Measurements from ENCODE around the gene DNAJB13.

DNA sequence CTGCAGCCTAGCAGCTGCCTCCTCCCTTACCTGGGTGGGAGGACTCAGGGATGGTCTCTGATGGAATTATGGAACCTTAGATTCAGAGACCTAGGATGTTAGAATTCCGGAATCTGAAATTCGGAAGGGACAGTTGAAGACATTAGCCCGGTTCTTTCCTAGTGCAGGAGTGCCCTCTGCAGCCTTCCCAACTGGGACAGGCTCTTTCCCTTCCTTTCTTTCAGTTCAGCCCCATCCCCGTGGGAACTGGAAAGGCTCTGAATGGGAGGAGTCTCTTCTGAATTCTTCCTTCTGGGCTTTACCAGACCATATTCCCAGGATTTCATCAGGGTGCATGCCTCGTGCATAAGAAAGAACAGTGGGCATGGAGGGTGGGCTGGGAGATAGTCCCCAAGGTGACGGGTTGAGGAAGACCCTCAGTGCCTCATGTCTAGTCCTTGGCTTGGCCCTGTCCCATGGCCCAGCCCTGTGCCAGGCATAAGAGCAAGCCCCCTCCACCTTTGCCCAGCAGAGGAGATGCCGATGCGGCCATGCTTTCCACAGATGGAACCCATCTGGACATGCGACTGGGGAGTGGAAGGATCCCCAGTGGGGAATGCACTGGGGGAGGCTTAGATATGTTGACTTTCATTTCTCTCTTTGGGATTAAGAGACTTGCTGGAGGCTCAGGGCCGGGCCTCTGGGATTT lies 14.4 kb downstream of the DNAJB13 start:
- TF ChIP-seq, protein P1, sequence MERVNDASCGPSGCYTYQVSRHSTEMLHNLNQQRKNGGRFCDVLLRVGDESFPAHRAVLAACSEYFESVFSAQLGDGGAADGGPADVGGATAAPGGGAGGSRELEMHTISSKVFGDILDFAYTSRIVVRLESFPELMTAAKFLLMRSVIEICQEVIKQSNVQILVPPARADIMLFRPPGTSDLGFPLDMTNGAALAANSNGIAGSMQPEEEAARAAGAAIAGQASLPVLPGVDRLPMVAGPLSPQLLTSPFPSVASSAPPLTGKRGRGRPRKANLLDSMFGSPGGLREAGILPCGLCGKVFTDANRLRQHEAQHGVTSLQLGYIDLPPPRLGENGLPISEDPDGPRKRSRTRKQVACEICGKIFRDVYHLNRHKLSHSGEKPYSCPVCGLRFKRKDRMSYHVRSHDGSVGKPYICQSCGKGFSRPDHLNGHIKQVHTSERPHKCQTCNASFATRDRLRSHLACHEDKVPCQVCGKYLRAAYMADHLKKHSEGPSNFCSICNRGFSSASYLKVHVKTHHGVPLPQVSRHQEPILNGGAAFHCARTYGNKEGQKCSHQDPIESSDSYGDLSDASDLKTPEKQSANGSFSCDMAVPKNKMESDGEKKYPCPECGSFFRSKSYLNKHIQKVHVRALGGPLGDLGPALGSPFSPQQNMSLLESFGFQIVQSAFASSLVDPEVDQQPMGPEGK (CRISPR knock-in tag; IDR thresholded peaks at IDR 0.05; ENCODE audit: borderline replicate concordance): no peak
- no peak for TF ChIP-seq RARB (CRISPR knock-in tag; IDR thresholded peaks at IDR 0.05)
- no peak for TF ChIP-seq OSR1 (CRISPR knock-in tag; IDR thresholded peaks at IDR 0.05)
- TF ChIP-seq, protein P2, sequence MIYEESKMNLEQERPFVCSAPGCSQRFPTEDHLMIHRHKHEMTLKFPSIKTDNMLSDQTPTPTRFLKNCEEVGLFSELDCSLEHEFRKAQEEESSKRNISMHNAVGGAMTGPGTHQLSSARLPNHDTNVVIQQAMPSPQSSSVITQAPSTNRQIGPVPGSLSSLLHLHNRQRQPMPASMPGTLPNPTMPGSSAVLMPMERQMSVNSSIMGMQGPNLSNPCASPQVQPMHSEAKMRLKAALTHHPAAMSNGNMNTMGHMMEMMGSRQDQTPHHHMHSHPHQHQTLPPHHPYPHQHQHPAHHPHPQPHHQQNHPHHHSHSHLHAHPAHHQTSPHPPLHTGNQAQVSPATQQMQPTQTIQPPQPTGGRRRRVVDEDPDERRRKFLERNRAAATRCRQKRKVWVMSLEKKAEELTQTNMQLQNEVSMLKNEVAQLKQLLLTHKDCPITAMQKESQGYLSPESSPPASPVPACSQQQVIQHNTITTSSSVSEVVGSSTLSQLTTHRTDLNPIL (CRISPR knock-in tag; IDR thresholded peaks at IDR 0.05; ENCODE audit: low read depth): no peak
- no peak for TF ChIP-seq ZNF70 (CRISPR knock-in tag; IDR thresholded peaks at IDR 0.05)
- TF ChIP-seq CSDC2 (CRISPR knock-in tag; IDR thresholded peaks at IDR 0.05): no peak
- TF ChIP-seq ZFP30 (CRISPR knock-in tag; IDR thresholded peaks at IDR 0.05): no peak
- TF ChIP-seq, protein P3, sequence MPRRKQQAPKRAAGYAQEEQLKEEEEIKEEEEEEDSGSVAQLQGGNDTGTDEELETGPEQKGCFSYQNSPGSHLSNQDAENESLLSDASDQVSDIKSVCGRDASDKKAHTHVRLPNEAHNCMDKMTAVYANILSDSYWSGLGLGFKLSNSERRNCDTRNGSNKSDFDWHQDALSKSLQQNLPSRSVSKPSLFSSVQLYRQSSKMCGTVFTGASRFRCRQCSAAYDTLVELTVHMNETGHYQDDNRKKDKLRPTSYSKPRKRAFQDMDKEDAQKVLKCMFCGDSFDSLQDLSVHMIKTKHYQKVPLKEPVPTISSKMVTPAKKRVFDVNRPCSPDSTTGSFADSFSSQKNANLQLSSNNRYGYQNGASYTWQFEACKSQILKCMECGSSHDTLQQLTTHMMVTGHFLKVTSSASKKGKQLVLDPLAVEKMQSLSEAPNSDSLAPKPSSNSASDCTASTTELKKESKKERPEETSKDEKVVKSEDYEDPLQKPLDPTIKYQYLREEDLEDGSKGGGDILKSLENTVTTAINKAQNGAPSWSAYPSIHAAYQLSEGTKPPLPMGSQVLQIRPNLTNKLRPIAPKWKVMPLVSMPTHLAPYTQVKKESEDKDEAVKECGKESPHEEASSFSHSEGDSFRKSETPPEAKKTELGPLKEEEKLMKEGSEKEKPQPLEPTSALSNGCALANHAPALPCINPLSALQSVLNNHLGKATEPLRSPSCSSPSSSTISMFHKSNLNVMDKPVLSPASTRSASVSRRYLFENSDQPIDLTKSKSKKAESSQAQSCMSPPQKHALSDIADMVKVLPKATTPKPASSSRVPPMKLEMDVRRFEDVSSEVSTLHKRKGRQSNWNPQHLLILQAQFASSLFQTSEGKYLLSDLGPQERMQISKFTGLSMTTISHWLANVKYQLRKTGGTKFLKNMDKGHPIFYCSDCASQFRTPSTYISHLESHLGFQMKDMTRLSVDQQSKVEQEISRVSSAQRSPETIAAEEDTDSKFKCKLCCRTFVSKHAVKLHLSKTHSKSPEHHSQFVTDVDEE (CRISPR knock-in tag; IDR thresholded peaks at IDR 0.05): no peak
- TF ChIP-seq ARNTL (CRISPR knock-in tag; IDR thresholded peaks at IDR 0.05; ENCODE audit: borderline replicate concordance, low read depth): no peak
- TF ChIP-seq, protein P4, sequence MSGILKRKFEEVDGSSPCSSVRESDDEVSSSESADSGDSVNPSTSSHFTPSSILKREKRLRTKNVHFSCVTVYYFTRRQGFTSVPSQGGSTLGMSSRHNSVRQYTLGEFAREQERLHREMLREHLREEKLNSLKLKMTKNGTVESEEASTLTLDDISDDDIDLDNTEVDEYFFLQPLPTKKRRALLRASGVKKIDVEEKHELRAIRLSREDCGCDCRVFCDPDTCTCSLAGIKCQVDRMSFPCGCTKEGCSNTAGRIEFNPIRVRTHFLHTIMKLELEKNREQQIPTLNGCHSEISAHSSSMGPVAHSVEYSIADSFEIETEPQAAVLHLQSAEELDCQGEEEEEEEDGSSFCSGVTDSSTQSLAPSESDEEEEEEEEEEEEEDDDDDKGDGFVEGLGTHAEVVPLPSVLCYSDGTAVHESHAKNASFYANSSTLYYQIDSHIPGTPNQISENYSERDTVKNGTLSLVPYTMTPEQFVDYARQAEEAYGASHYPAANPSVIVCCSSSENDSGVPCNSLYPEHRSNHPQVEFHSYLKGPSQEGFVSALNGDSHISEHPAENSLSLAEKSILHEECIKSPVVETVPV (CRISPR knock-in tag; IDR thresholded peaks at IDR 0.05): no peak
- no peak for TF ChIP-seq TCF4 (CRISPR knock-in tag; IDR thresholded peaks at IDR 0.05; ENCODE audit: borderline replicate concordance)

All from SK-N-SH treated with all-trans-retinoic acid at 6 μM for 48 hours (cell line).